HL-60 (cell line): Measurements from ENCODE around the gene C1orf210.

Source experiments
- DNase-seq, 2 experiments: peaks; one replicate each; pipeline ENCODE4 v3.0.0-alpha.2; 2010 to 2020; ENCODE audit warnings: low read depth in 1 of 2, low spot score in 1 of 2
- H3K27ac ChIP-seq: fragments of 250-450 bp; sonication (Bioruptor Pico); replicated peaks from 2 replicates; pipeline ENCODE4 v1.5.1; 2020; ENCODE audit warnings: mild to moderate bottlenecking, moderate library complexity
- H3K27me3 ChIP-seq: fragments of 250-450 bp; sonication (Bioruptor Pico); 2 replicates; pipeline ENCODE4 v1.5.1; 2021; ENCODE audit warnings: mild to moderate bottlenecking, moderate library complexity; ENCODE audit not compliant: insufficient read depth, poor library complexity, severe bottlenecking
- H3K4me3 ChIP-seq: replicated peaks from 2 replicates; pipeline ENCODE4 v1.5.1; 2011; ENCODE audit warnings: mild to moderate bottlenecking, control low read depth, low read length; ENCODE audit not compliant: insufficient read depth
- GABPA ChIP-seq: IDR thresholded peaks from 2 replicates; pipeline ENCODE4 v1.6.1; 2012; ENCODE audit warnings: low read depth
- POLR2AphosphoS5 ChIP-seq: IDR thresholded peaks from 2 replicates; pipeline ENCODE4 v1.6.1; 2012; ENCODE audit warnings: low read depth
- SPI1 ChIP-seq: IDR thresholded peaks from 2 replicates; pipeline ENCODE4 v1.6.1; 2012; ENCODE audit warnings: low read depth, mild to moderate bottlenecking, borderline replicate concordance
- TF ChIP-seq, protein P1 (sequence below): IDR thresholded peaks from one replicate; pipeline ENCODE4 v1.5.1; 2011; ENCODE audit warnings: low read length, control low read depth, inconsistent platforms; ENCODE audit not compliant: insufficient read depth
- TF ChIP-seq, protein P2 (sequence below): IDR thresholded peaks from 2 replicates; pipeline ENCODE4 v1.6.1; 2012; ENCODE audit warnings: low read depth; ENCODE audit not compliant: insufficient replicate concordance

The C1orf210 gene

DNA sequence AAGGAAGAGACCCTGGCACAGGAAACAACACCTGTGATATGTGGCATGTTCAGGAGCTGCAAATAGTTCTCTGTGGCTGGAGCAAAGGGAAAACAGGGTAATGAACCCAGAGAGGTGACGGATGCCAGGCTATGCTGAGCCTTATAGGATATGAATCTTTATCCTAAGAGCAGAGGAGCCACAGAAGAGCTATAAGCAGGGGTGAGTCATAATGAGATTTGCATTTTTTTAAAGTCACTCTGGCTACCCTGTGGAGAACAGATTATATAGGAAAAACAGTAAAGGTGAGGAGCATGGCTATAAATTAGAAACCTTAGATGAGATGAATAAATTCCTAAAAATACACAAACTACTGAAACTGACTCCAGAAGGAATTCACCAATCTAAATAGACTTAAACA is 39.4 kb upstream of the C1orf210 start:
- Histone ChIP-seq H3K27ac (no peak overlapping the region), H3K27me3 (no peaks in the 10 kb centered on the region), H3K4me3 (no peak overlapping the region)
- TF ChIP-seq, protein P1, sequence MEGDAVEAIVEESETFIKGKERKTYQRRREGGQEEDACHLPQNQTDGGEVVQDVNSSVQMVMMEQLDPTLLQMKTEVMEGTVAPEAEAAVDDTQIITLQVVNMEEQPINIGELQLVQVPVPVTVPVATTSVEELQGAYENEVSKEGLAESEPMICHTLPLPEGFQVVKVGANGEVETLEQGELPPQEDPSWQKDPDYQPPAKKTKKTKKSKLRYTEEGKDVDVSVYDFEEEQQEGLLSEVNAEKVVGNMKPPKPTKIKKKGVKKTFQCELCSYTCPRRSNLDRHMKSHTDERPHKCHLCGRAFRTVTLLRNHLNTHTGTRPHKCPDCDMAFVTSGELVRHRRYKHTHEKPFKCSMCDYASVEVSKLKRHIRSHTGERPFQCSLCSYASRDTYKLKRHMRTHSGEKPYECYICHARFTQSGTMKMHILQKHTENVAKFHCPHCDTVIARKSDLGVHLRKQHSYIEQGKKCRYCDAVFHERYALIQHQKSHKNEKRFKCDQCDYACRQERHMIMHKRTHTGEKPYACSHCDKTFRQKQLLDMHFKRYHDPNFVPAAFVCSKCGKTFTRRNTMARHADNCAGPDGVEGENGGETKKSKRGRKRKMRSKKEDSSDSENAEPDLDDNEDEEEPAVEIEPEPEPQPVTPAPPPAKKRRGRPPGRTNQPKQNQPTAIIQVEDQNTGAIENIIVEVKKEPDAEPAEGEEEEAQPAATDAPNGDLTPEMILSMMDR = no peak
- TF ChIP-seq GABPA (no peak), SPI1 (no peak), POLR2AphosphoS5 (no peak)
- TF ChIP-seq, protein P2, sequence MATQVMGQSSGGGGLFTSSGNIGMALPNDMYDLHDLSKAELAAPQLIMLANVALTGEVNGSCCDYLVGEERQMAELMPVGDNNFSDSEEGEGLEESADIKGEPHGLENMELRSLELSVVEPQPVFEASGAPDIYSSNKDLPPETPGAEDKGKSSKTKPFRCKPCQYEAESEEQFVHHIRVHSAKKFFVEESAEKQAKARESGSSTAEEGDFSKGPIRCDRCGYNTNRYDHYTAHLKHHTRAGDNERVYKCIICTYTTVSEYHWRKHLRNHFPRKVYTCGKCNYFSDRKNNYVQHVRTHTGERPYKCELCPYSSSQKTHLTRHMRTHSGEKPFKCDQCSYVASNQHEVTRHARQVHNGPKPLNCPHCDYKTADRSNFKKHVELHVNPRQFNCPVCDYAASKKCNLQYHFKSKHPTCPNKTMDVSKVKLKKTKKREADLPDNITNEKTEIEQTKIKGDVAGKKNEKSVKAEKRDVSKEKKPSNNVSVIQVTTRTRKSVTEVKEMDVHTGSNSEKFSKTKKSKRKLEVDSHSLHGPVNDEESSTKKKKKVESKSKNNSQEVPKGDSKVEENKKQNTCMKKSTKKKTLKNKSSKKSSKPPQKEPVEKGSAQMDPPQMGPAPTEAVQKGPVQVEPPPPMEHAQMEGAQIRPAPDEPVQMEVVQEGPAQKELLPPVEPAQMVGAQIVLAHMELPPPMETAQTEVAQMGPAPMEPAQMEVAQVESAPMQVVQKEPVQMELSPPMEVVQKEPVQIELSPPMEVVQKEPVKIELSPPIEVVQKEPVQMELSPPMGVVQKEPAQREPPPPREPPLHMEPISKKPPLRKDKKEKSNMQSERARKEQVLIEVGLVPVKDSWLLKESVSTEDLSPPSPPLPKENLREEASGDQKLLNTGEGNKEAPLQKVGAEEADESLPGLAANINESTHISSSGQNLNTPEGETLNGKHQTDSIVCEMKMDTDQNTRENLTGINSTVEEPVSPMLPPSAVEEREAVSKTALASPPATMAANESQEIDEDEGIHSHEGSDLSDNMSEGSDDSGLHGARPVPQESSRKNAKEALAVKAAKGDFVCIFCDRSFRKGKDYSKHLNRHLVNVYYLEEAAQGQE = no peak
- DNase-seq = no peak

DNA sequence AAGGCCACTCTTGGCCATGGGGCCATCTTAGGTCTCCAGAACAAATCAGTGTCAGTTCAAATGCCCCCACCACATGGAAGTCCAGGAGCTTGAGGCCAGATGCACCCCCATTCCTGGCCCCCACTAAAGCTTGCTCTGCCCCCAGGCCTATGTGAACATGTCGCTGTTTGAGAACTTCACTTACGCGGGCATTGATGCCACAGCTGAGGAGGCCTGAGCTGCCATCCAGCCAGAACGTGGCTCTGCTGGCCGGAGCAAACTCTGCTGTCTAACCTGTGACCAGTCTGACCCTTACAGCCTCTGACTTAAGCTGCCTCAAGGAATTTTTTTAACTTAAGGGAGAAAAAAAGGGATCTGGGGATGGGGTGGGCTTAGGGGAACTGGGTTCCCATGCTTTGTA is 37.1 kb upstream of the C1orf210 start:
- TF ChIP-seq GABPA = no peak
- TF ChIP-seq, protein P2 = no peak
- TF ChIP-seq, protein P1 = no peak
- TF ChIP-seq POLR2AphosphoS5 = no peak
- no peak for TF ChIP-seq SPI1
- no peaks in the 10 kb centered on the region for H3K27me3 ChIP-seq
- no peak for DNase-seq

DNA sequence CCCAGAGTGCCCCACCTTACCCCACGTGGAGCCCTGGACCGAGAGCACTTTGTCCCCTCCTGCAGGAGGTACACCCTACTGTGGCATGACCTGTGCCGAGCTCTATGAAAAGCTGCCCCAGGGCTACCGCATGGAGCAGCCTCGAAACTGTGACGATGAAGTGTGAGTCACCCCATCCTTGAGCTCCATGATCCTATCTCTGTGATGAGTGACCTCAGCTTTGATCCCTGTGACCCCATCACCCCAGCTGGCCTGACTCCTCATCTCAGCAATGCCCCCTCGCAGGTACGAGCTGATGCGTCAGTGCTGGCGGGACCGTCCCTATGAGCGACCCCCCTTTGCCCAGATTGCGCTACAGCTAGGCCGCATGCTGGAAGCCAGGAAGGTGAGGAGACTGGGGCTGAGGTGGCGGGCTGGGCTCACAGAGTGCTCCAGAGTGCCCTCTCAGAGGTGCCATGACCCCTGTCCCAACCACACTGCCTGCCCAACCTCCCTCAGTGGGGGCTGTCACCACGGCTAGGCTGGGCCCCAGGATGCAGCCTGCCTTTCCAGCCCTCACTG is 36.0 kb upstream of the C1orf210 start:
- DNase-seq = no peak
- no peaks in the 10 kb centered on the region for H3K27me3 ChIP-seq
- TF ChIP-seq, protein P1 = no peak
- TF ChIP-seq GABPA = no peak
- TF ChIP-seq POLR2AphosphoS5 = no peak
- TF ChIP-seq, protein P2 = no peak
- H3K4me3 ChIP-seq = no peak overlapping the region
- H3K27ac ChIP-seq = no peak overlapping the region

More for the DNA sequence above, 37.1 kb upstream of the C1orf210 start:
- Histone ChIP-seq H3K4me3 (no peak overlapping the region), H3K27ac (no peak overlapping the region)
